Osteoblast (primary cell): ENCODE results near the gene CFAP99. TPM values are rescaled to one million over a fixed set of nuclear protein-coding genes. Genes with fewer than 3 reads are reported as not detected.
A peak's percentile ranks its signal among the peaks of the same experiment; 100 is the strongest.

ENCODE experiments used
- DNase-seq: peaks from one replicate; pipeline ENCODE4 v3.0.0; 2011; ENCODE audit warnings: low spot score, mixed read lengths; ENCODE audit not compliant: insufficient read length; ENCODE audit errors: missing footprints
- H2AFZ ChIP-seq: 2 replicates; pipeline ENCODE4 v1.6.0; 2011; ENCODE audit warnings: mild to moderate bottlenecking, low read length
- H3K27ac ChIP-seq: 2 replicates; pipeline ENCODE4 v1.5.1; 2011; ENCODE audit warnings: mild to moderate bottlenecking, low read depth, low read length, moderate library complexity
- H3K27me3 ChIP-seq: 2 replicates; pipeline ENCODE4 v1.6.0; 2012; ENCODE audit warnings: mild to moderate bottlenecking, control low read depth, inconsistent platforms, low read length, moderate library complexity; ENCODE audit not compliant: insufficient read depth
- H3K36me3 ChIP-seq: 2 replicates; pipeline ENCODE4 v1.5.1; 2011; ENCODE audit warnings: mild to moderate bottlenecking, low read length, control low read depth, moderate library complexity; ENCODE audit not compliant: insufficient read depth
- H3K4me1 ChIP-seq: 2 replicates; pipeline ENCODE4 v1.5.1; 2011; ENCODE audit warnings: mild to moderate bottlenecking, low read length, control low read depth, moderate library complexity; ENCODE audit not compliant: insufficient read depth
- H3K4me2 ChIP-seq: 2 replicates; pipeline ENCODE4 v1.6.0; 2011; ENCODE audit warnings: mild to moderate bottlenecking, low read length; ENCODE audit not compliant: insufficient read depth
- H3K4me3 ChIP-seq: fragments of 200-600 bp; sonication (generic); 3 replicates; pipeline ENCODE4 v1.5.1; 2012; ENCODE audit warnings: mild to moderate bottlenecking, low read length, inconsistent platforms; ENCODE audit not compliant: insufficient read depth
- H3K79me2 ChIP-seq: 2 replicates; pipeline ENCODE4 v1.6.0; 2012; ENCODE audit warnings: mild to moderate bottlenecking, low read length, control low read depth, inconsistent platforms; ENCODE audit not compliant: insufficient read depth
- H3K9me3 ChIP-seq: 2 replicates; pipeline ENCODE4 v1.5.1; 2011; ENCODE audit warnings: low read depth, low read length, control low read depth
- H4K20me1 ChIP-seq: 2 replicates; pipeline ENCODE4 v1.6.0; 2012; ENCODE audit warnings: mild to moderate bottlenecking, low read length, control low read depth; ENCODE audit not compliant: insufficient read depth
- total RNA-seq: library from RNA; depleted of rRNA; stranded (reverse); fragments of >200 nt; gene quantifications from 2 replicates; pipeline ENCODE4 v1.2.3, GENCODE V29; 2012
- TF ChIP-seq, protein P1 (sequence below): IDR thresholded peaks from 2 replicates; pipeline ENCODE4 v1.5.1; 2011; ENCODE audit warnings: mild to moderate bottlenecking, low read depth, low read length, moderate library complexity; ENCODE audit errors: extremely low read depth

Gene CFAP99
- total RNA-seq, 1 donor = under 0.01 TPM

GRCh38 chr4:2478229-2478628 lies 59.5 kb downstream of the CFAP99 start:
- Histone ChIP-seq H3K27ac (no peak overlapping the region), H3K4me2 (no peak overlapping the region), H3K36me3 (peaks cover 2% of the 10 kb centered on the region), H4K20me1 (peaks cover 73% of the 10 kb centered on the region), H3K4me3 (no peak overlapping the region), H3K27me3 (no peaks in the 10 kb centered on the region), H3K4me1 (peaks cover 6% of the 10 kb centered on the region), H3K79me2 (peaks cover 100% of the 10 kb centered on the region), H3K9me3 (no peaks in the 10 kb centered on the region), H2AFZ (no peak overlapping the region)
- DNase-seq = no peak
- TF ChIP-seq, protein P1, sequence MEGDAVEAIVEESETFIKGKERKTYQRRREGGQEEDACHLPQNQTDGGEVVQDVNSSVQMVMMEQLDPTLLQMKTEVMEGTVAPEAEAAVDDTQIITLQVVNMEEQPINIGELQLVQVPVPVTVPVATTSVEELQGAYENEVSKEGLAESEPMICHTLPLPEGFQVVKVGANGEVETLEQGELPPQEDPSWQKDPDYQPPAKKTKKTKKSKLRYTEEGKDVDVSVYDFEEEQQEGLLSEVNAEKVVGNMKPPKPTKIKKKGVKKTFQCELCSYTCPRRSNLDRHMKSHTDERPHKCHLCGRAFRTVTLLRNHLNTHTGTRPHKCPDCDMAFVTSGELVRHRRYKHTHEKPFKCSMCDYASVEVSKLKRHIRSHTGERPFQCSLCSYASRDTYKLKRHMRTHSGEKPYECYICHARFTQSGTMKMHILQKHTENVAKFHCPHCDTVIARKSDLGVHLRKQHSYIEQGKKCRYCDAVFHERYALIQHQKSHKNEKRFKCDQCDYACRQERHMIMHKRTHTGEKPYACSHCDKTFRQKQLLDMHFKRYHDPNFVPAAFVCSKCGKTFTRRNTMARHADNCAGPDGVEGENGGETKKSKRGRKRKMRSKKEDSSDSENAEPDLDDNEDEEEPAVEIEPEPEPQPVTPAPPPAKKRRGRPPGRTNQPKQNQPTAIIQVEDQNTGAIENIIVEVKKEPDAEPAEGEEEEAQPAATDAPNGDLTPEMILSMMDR = no peak

- no peak overlapping the region for H3K27ac ChIP-seq
Observed at GRCh38 chr4:2480649-2481048, 61.9 kb downstream of the CFAP99 start.

GRCh38 chr4:2482192-2482591 lies 63.4 kb downstream of the CFAP99 start:
- H3K9me3 ChIP-seq = no peaks in the 10 kb centered on the region
- H3K4me2 ChIP-seq = peak overlapping the region; percentile 1
- no peaks in the 10 kb centered on the region for H3K27me3 ChIP-seq
- peaks cover 90% of the 10 kb centered on the region for H4K20me1 ChIP-seq
- no peak overlapping the region for H3K4me3 ChIP-seq
- TF ChIP-seq, protein P1 = no peak
- DNase-seq = no peak
- H3K4me1 ChIP-seq = peaks cover 6% of the 10 kb centered on the region
- peak overlapping the region; percentile 25 for H3K27ac ChIP-seq
- H3K79me2 ChIP-seq = peaks cover 100% of the 10 kb centered on the region
- no peaks in the 10 kb centered on the region for H3K36me3 ChIP-seq
- H2AFZ ChIP-seq = no peak overlapping the region

More at GRCh38 chr4:2480649-2481048, 61.9 kb downstream of the CFAP99 start:
- DNase-seq = no peak
- Histone ChIP-seq H3K4me1 (peaks cover 6% of the 10 kb centered on the region), H3K27me3 (no peaks in the 10 kb centered on the region), H3K4me2 (no peak overlapping the region), H3K9me3 (no peaks in the 10 kb centered on the region), H3K36me3 (no peaks in the 10 kb centered on the region), H3K79me2 (peaks cover 100% of the 10 kb centered on the region), H2AFZ (no peak overlapping the region), H3K4me3 (no peak overlapping the region), H4K20me1 (peaks cover 86% of the 10 kb centered on the region)
- TF ChIP-seq, protein P1 = no peak

DNA sequence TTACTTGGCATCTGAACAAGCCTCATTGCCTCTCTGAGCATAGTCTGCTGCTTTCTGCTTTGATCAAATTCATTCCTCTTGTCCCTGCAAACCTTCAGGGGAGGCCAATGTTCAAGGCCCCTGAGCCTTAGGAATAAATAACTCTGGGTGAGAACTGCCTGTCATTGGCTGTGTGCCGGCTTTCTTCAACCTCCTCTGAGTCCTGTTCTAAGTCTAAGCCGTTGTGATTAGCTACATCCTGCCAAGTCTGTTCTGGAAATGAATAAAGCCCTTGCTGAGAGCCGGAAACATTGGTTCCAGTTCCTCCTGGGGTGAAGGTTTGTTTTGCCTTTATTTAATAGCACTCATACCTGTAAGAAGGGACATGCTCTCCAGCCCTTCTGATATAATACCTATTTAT lies 63.9 kb downstream of the CFAP99 start:
- no peaks in the 10 kb centered on the region for H3K27me3 ChIP-seq
- no peak overlapping the region for H3K4me3 ChIP-seq
- no peak overlapping the region for H2AFZ ChIP-seq
- H3K4me2 ChIP-seq = peak overlapping the region; percentile 1
- peaks cover 88% of the 10 kb centered on the region for H4K20me1 ChIP-seq
- H3K36me3 ChIP-seq = no peaks in the 10 kb centered on the region
- peaks cover 100% of the 10 kb centered on the region for H3K79me2 ChIP-seq
- peaks cover 6% of the 10 kb centered on the region for H3K4me1 ChIP-seq
- H3K9me3 ChIP-seq = no peaks in the 10 kb centered on the region
- H3K27ac ChIP-seq = peak overlapping the region; percentile 25
- TF ChIP-seq, protein P1 = no peak
- DNase-seq = peak; percentile 87
